HEK293T (cell line): Measurements from ENCODE around the gene SCN4B.

ENCODE experiments used
- CTCF ChIA-PET: fragments of 350-600 bp; formaldehyde crosslinking; extraction: SDS; loops from one replicate; lab custom pipeline; 2021; ENCODE audit warnings: antibody characterized with exemption, inconsistent platforms; lab: Yijun Ruan, JAX
- POLR2A ChIA-PET: fragments of 350-600 bp; formaldehyde crosslinking; extraction: SDS; loops from one replicate; lab custom pipeline; 2020; ENCODE audit warnings: antibody characterized with exemption, inconsistent platforms; lab: Yijun Ruan, JAX
- DNase-seq: peaks from one replicate; pipeline ENCODE4 v3.0.0; 2012; ENCODE audit warnings: mixed read lengths; ENCODE audit errors: extremely low spot score
- ARNT ChIP-seq: fragments of 450-650 bp; IDR thresholded peaks from 2 replicates; pipeline ENCODE4 v1.6.1; 2017; ENCODE audit warnings: mild to moderate bottlenecking
- BHLHE40 ChIP-seq: fragments of 450-650 bp; IDR thresholded peaks from 2 replicates; pipeline ENCODE4 v1.6.1; 2016; ENCODE audit warnings: mild to moderate bottlenecking, moderate library complexity, borderline replicate concordance
- CTBP1 ChIP-seq: fragments of 450-650 bp; IDR thresholded peaks from 2 replicates; pipeline ENCODE4 v1.6.1; 2016; ENCODE audit warnings: borderline replicate concordance
- ELF4 ChIP-seq: fragments of 450-650 bp; IDR thresholded peaks from 2 replicates; pipeline ENCODE4 v1.6.1; 2017; ENCODE audit warnings: antibody characterized with exemption
- FOXA1 ChIP-seq: fragments of 450-650 bp; IDR thresholded peaks from 2 replicates; pipeline ENCODE4 v1.6.1; 2016; ENCODE audit warnings: mild to moderate bottlenecking
- FOXK2 ChIP-seq: fragments of 450-650 bp; IDR thresholded peaks from 2 replicates; pipeline ENCODE4 v1.6.1; 2016; ENCODE audit warnings: mild to moderate bottlenecking
- FOXM1 ChIP-seq: fragments of 450-650 bp; IDR thresholded peaks from 2 replicates; pipeline ENCODE4 v1.6.1; 2017; ENCODE audit warnings: mild to moderate bottlenecking, borderline replicate concordance
- HDGF ChIP-seq: fragments of 450-650 bp; IDR thresholded peaks from 2 replicates; pipeline ENCODE4 v1.6.1; 2017; ENCODE audit warnings: antibody characterized with exemption, borderline replicate concordance
- L3MBTL2 ChIP-seq: fragments of 450-650 bp; conservative IDR thresholded peaks from 2 replicates; pipeline ENCODE4 v1.6.1; 2016; ENCODE audit warnings: mild to moderate bottlenecking
- LEF1 ChIP-seq: fragments of 450-650 bp; IDR thresholded peaks from 2 replicates; pipeline ENCODE4 v1.6.1; 2017; ENCODE audit warnings: mild to moderate bottlenecking, borderline replicate concordance
- NFRKB ChIP-seq: fragments of 450-650 bp; IDR thresholded peaks from 2 replicates; pipeline ENCODE4 v1.6.1; 2016; ENCODE audit warnings: mild to moderate bottlenecking, moderate library complexity
- PKNOX1 ChIP-seq: fragments of 450-650 bp; IDR thresholded peaks from 2 replicates; pipeline ENCODE4 v1.6.1; 2016
- SP1 ChIP-seq: fragments of 450-650 bp; IDR thresholded peaks from 2 replicates; pipeline ENCODE4 v1.6.1; 2017
- SUZ12 ChIP-seq: fragments of 450-650 bp; IDR thresholded peaks from 2 replicates; pipeline ENCODE4 v1.6.1; 2016; ENCODE audit warnings: mild to moderate bottlenecking
- TARDBP ChIP-seq: fragments of 450-650 bp; IDR thresholded peaks from 2 replicates; pipeline ENCODE4 v1.6.1; 2016
- ZNF384 ChIP-seq: fragments of 450-650 bp; IDR thresholded peaks from 2 replicates; pipeline ENCODE4 v1.6.1; 2016

The SCN4B gene

GRCh38 chr11:118126082-118126838 lies 26.4 kb downstream of the SCN4B start:
- no peak for DNase-seq
- no peak for TF ChIP-seq FOXM1
- TF ChIP-seq PKNOX1 = no peak
- ChIA-PET POLR2A (no interaction called here), CTCF (no interaction called here)

- CTCF ChIA-PET = no interaction called here
- TF ChIP-seq L3MBTL2 (no peak), SP1 (no peak), CTBP1 (no peak), FOXA1 (no peak), PKNOX1 (no peak), ARNT (no peak), BHLHE40 (no peak), FOXK2 (no peak), ZNF384 (no peak), SUZ12 (no peak), FOXM1 (no peak)
- POLR2A ChIA-PET = no interaction called here
- no peak for DNase-seq
Observed at GRCh38 chr11:118124929-118125535, 27.6 kb downstream of the SCN4B start.

GRCh38 chr11:118120793-118121192 lies 31.8 kb downstream of the SCN4B start:
- POLR2A ChIA-PET = no interaction called here
- CTCF ChIA-PET = no interaction called here
- DNase-seq = no peak
- TF ChIP-seq BHLHE40 (no peak), NFRKB (no peak), FOXK2 (no peak), CTBP1 (no peak), L3MBTL2 (no peak), TARDBP (no peak), LEF1 (no peak), SUZ12 (no peak), ARNT (no peak), ELF4 (no peak), FOXA1 (no peak), ZNF384 (no peak), PKNOX1 (no peak), HDGF (no peak), FOXM1 (no peak), SP1 (no peak)

- ChIA-PET CTCF (no interaction called here), POLR2A (interaction anchor here (1.2 kb wide), 1 partner anchor 62 kb away, joined by 3 read pairs; no protein-coding TSS in a partner anchor)
- DNase-seq = no peak
- TF ChIP-seq L3MBTL2 (no peak), SUZ12 (no peak), NFRKB (no peak), BHLHE40 (no peak), PKNOX1 (no peak)
Observed at GRCh38 chr11:118117790-118118601, 34.6 kb downstream of the SCN4B start.

- ChIA-PET CTCF (no interaction called here), POLR2A (no interaction called here)
- TF ChIP-seq ARNT (no peak), ZNF384 (no peak), NFRKB (no peak), FOXM1 (no peak), LEF1 (no peak), TARDBP (no peak), FOXK2 (no peak), L3MBTL2 (no peak)
- no peak for DNase-seq
Observed at GRCh38 chr11:118115048-118115447, 37.6 kb downstream of the SCN4B start.
